ENCODE results near the gene MRM2.

MRM2 gene

DNA sequence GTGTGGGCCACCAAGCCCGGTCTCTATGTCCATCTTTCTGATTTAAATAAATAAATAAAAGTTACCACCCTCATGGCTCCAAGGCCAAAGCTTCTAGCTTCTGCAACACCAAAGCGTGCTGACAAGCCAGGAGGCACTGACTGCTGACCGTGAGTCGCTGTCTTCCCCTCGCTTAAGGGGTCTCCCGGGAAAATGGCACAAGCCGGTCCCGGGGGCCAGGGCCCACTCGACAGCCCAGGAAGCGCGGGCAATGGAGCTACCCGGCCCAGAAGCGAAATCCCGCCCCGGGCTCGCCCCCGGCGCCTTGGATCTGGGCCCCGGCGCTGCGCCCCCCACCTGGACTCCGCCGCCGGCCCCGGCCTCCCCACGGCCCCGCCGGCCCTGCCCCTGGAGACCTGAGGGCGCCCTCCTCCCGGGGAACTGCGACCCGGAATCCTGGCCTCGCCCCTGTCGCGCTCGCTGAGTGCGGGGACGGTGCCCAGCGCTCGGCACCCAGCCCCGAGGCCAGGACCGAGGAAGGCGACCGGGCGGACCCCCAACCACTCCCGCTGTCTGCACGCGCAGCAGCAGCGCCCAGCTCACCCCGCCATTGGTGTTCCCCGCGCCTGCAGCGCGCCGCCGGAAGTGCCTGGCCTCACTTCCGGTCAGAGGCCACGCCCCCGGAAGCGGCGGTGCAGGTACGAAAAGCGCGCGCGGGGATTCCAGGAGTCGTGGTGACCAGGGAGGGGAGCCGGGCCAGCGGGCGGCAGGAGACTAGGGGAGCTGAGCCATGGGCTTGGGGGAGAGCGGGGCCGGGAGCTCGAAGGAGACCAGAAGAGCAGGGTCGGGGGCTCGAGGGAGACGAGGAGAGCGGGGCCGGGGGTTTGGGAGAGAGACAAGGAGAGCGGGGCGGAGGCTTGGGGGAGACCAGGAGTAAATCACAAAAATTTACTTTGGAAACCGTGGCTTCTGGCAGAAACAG, at the start of gene MRM2, which contains the start of gene NUDT1:
MRM2 (minus strand) TSS at position 626 of the 961 bp plus-strand sequence; CDS start at position 590, 36 bp downstream.
NUDT1 (plus strand) TSS at position 647 of the 961 bp plus-strand sequence. CDS start 2,349 bp downstream, outside the sequence.
- peak; percentile 55 for DNase-seq (ENCODE audit: low read depth)

DNA sequence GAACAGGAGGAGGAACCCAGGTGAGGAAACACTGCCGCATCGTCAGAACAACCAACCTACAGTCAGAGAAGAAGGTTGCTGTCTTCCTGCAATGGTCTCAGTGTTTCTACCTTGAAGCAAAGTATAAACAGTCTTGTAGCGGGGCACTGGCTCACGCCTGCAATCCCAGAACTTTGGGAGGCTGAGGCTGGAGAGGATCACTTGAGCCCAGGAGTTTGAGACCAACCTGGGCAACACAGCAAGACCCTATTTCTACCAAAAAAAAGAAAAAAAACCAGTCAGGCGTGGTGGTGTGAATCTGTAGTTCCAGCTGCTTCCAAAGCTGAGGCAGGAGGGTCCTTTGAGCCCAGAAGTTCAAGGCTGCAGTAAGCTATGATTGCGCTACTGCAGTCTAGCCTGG, 48.9 kb upstream of the MRM2 start:
- no peak for DNase-seq (ENCODE audit: low read depth)

DNA sequence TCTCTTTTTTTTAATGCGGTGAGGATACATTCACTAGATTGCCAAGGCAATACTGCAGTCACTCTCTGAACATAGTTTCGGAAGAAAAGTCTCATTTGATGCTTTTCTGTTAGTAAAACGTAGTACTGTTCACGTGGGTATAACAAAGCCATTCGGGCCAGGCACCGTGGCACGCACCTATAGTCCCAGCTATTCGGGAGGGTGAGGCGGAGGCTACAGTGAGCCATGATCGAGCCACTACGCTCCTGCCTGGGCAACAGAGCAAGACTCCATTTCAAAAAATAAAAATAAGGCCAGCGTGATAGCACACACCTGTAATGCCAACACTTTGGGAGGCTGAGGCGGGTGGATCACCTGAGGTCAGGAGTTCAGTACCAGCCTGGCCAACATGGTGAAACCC, 47.6 kb upstream of the MRM2 start:
- DNase-seq (ENCODE audit: low read depth) = no peak

DNA sequence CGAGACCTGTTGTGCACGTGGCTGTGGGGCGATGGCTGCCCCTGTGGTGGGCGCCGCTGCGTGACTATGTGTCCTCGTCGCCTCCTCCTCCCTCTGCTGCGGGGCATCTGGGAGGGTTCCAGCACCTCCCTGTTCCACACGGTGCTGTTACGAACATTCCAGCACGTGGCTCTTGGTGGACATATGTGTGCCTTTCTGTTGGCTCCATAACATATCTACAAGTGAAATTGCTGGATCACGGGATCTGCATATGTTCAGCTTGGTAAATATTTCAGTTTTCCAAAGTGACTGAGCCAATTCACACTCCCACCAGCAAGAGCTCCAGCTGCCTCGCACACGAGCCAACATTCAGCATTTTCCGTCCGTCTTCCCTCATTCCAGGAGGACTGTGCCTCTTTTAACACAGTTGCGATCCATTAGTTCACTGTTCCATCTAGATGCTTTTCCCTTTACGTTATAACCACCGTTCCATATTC, 47.1 kb upstream of the MRM2 start:
- DNase-seq (ENCODE audit: low read depth) = no peak

DNA sequence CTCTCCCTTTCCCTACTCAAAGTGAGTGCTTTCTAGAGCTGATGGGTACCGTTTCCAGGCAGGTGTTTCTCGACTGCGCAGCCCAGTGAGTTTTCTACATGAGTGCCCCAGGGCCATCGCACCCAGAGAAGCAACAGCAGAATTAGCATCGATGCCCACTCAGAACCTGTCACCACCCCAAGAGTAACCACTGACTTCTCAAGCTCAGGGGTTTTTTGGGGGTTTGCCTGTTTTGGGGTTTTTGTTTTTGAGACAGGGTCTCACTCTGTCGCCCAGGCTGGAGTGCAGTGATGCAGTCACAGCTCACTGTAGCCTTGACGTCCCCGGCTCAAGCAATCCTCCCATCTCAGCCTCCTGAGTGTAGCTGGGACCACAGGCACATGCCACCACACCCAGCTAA, 46.5 kb upstream of the MRM2 start:
- DNase-seq (ENCODE audit: low read depth) = no peak

DNA sequence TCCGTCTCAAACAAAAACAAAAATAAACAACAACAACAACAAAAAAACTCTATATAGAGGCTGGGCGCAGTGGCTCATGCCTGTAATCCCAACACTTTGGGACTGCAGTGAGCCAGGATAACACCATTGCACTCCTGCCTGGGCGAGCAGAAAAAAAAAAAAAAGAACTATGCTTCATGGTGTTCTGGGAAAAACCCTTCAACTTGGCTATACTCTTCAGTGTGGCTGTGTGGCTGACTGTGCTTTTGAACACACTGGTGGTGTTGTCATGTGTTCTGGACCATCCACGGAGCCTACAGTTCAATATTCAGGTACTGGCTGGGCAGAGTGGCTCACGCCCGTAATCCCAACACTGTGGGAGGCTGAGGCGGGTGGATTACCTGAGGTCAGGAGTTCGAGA, 45.7 kb upstream of the MRM2 start:
- DNase-seq (ENCODE audit: low read depth) = no peak

DNA sequence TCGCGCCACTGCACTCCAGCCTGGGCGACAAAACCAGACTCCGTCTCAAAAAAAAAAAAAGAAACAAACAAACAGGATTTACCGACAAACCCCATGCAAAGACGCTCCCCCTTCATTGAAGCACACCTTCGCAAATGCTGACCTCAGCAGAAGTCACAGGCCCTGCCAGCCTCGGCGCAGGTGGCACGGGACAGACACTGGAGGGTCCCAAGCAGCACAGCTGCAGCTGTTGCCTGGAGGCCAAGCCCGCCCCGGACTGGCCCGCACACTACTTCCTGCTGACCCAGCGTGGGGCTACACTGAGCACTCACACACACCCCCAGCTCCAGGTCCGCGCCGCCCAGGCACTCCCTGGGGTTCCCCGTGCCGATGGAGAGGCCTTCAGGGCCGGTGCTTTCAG, 41.1 kb upstream of the MRM2 start:
- DNase-seq (ENCODE audit: low read depth) = no peak

DNA sequence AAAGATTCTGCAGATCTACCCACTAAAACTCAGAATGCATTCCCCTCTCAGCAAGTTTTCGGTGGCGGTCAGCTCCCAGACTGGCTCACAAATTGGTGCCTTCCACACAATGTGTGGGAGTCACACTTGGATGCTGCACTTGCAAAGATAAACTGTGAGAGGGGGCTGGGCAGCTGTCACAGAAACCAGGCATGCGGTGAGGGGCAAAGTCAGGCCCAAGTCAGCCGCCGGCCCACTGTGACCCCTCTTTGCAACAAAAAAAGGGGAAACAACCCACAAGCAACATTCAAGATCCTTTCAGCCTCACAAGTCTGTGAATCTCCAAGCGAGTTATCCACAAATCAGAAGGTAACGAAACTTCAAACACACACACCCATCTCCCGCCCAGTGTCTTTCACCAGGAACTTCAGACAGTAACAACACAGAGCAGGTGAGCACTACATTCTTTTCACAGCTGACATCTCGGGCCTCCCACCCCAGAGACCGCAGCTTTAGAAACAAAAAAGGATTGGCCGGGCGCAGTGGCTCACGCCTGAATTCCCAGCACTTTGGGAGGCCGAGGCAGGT, 40.3 kb upstream of the MRM2 start:
- no peak for DNase-seq (ENCODE audit: low read depth)

DNA sequence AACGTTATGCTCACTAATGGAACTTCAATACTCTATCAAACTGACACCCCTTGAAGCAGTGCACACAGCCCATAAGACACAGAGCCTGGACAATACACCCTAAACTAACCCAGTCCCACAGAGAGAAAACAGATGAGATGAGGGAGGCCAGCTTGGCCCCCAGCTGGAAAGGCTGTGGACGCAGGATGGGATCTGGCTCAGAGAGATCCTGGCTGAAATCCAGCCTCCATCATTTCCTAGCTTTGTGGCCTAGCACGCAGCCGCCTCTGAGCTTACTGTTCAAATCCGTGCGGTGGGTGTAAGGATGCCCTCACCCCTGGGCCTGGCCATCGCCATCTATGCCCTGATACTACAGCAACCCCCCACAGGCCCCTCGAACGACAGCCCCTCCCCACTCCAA, 39.5 kb upstream of the MRM2 start:
- DNase-seq (ENCODE audit: low read depth) = no peak

DNA sequence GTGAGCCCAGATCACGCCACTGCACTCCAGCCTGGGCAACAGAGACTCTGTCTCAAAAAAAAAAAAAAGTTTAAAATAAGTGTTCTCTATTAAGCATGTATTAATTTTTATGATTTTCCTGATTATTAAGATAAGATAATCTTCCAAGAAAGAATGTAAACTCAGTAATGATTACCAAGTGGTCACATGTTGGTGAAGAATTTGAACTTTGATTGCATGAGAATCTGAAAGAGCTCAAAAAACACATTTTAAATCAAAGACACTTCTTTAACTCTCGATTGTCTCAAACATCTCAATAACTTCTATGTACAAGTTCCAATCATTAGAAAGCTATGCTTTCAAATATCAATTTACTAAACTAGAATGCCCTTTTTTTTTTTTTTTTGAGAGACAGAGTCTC, 38.4 kb upstream of the MRM2 start:
- DNase-seq (ENCODE audit: low read depth) = no peak

DNA sequence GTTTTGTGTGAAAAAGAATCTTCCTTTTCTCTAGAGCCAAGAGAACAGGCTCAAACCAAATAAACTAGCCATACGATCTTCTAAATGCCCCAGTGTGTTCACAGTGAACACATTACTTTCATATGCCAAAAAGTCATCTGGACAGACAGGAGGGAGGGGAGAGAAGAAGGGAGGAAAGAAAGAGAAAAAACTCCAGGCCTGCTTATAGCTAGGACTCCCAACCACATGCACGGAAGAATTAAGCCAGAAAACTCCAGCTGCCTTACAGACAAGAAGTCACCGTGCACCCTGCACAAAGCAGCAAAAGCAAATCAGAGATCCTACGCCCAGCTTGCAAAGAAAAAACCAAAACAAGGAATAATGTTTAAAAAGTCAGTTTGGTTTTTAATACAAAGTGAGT, 37.9 kb upstream of the MRM2 start:
- no peak for DNase-seq (ENCODE audit: low read depth)

DNA sequence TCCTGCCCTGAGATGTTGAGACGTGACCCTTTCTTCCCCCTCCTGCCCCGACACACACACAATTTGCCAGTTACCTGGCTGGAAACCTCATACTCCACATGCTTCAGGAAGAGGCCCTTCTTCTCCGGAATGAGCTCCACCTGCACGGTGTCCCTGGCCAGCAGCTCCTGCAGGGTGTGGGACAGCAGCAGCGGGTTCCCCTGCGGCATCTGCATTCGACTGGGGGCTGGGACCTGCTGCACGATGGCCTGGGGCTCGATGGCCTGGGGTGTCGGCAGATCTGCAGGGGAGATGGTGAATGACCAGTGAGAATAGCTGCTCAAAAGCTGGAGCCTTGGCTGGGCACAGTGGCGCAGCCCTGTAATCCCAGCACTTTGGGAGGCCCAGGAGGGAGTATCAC, 36.0 kb upstream of the MRM2 start:
- DNase-seq (ENCODE audit: low read depth) = no peak

DNA sequence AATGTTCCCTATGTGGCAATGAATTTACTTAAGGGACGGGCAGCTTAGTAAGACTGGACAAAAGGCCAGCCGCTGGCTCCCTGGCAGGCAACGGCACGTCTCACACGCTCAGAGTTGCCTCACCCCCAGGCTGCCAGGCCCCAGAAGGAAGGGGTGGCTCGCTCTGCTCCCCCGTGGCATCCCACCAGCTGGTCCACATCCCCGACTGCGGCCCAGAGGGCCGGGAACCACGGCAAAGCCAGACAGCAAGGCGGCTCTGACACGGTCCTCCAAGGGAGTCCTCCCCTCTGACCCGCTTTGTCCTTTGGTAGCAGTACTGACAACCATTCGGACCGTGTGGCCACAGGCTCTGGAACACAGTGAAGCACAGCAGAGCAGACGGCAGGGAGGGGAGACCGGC, 34.1 kb upstream of the MRM2 start:
- DNase-seq (ENCODE audit: low read depth) = no peak

DNA sequence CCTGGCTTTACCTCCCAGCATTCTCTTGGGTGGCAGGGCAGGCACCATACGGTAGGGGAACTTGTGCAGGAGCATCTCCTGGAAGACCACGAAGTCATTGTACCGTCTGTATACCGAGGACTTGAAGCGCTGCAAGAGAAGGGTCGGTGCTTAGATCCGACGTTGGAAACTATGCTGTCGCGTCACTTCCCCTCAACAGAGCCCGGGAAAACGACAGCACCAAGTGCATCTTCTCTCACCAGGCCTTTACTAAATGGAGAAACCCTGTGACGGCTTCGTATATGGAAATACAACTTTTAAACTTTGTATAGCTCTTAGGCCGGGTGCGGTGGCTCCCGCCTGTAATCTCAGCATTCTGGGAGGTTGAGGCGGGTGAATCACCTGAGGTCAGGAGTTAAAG, 33.1 kb upstream of the MRM2 start:
- DNase-seq (ENCODE audit: low read depth) = no peak

DNA sequence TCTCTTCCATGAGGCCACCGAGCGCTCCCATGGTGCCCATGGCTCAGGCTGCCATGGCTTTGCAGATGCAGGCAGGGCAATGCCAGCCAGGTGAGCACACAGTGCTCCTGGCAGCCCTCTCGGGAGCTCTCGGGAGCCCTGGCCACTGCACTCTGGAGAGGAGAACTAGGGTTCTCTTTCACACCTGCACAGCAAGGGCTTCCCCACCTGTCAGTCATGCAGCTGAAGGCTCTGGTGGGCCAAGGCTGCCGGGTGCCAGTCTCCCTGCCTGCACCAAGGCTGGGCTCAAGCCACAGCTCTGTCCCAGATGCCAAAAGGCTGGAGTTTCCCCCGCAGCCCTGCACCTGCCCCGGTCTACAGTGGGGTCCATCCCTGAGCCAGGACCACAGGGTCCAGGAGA, 32.7 kb upstream of the MRM2 start:
- DNase-seq (ENCODE audit: low read depth) = no peak

DNA sequence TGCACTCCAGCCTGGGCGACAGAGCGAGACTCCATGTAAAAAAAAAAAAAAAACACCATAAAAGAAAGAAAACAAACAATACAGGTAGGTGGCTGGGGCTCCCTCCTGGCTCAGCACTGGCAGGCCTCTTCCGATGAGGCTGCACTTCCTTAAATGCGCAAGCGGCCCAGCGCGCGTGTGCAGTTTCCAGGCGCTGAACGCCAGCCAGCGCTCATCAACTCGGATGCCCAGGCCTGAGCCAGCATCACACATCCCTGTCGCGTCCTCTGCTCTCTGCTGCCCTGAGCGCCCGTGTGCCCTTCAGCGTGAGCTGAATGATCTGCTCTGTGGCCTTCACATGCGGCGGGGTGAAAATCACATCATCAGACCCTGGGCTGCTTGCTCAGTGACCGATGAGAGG, 31.9 kb upstream of the MRM2 start:
- no peak for DNase-seq (ENCODE audit: low read depth)

DNA sequence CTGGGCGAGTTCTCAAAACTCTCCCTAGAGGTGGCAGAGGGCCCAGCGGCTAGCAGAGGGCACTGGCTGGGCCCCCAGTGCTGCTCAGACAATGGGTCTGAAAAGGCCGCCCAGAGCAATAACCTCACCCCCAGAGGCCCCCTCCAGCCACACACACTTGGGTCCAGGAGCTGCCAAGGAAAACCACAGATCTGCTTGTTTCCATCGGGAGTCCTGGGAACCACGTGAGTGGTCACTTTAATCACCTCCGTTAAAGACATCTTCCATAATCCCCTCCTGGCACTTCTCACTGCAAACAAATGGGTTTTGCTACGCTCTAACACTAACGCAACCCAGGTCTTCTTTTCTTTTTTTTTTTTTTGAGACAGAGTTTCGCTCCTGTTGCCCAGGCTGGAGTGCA, 30.0 kb upstream of the MRM2 start:
- DNase-seq (ENCODE audit: low read depth) = no peak

DNA sequence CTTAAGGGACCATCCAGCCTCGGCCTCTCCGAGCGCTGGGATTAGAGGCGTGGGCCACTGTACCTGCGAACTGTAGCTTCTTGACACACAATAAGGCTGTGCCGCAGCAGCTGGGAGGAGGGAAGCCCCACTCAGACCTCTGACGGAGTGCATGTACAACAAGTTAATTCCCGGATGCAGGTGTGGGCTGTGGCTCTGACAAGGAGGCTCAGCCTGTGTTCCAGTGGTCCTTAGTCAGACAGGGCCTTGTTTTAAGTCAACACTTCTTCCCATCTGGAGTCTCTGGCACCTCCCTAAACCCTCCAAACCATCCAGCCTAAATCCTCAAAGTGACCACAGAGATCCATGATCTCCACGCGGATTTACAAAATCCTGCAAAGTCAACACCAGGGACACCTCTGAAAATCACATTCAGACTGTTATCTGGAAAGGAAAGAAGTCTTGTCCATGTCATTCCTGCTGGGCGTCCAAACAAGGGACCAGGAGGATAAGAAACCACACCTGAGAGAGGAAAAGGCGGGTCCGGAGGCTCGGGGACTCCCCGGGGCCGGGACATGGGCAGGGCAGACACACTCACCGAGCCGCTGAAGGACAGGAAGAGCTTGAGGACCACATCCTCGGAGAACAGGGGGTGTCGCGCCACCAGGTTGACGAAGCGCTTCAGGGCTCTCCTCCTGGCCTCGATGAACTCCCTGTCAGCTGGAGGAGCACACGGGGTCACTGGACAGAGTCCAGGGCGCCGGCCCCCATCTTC, 29.4 kb upstream of the MRM2 start:
- DNase-seq (ENCODE audit: low read depth) = no peak

DNA sequence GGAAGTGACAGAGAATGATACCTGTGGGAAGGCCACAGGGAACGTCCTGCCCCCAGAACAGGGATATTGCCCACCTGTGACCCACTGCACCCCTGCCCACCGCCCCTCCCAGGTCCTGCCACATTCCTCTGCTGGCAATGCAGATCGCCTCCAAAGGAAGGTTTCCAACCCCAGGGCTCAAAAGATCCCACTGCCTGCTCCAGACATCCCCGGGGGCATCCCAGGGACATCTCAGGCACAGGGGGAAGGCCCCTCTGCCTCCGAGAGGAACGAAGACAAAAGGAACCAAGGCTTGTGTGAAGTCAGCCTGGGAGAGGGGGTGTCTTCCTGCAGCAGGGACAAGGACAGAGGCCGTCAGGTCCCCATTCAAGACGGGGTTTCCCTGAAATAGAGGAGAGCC, 28.5 kb upstream of the MRM2 start:
- DNase-seq (ENCODE audit: low read depth) = no peak

DNA sequence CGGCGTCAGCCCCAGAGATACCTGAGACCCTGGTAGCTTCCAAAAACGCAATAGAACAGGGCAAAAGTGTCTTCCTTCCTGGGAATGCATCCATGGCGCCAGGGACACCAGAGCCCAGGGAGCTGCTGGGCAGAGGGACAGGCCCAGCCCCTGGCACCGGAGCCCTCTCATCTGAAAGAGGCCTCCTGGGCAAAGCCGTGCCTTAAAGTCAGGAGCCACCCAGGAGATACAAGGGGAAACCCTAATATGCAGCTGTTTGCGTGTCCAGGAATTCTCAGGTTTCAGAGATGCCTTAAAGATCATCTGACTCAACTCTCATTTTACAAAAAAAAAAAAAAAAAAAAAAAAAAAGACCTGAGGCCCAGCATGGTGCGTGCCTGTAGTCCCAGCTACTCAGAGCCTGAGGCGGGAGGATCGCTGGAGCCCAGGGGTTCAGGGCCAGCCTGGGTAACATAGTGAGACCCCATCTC, 28.0 kb upstream of the MRM2 start:
- peak; percentile 34 for DNase-seq (ENCODE audit: low read depth)

DNA sequence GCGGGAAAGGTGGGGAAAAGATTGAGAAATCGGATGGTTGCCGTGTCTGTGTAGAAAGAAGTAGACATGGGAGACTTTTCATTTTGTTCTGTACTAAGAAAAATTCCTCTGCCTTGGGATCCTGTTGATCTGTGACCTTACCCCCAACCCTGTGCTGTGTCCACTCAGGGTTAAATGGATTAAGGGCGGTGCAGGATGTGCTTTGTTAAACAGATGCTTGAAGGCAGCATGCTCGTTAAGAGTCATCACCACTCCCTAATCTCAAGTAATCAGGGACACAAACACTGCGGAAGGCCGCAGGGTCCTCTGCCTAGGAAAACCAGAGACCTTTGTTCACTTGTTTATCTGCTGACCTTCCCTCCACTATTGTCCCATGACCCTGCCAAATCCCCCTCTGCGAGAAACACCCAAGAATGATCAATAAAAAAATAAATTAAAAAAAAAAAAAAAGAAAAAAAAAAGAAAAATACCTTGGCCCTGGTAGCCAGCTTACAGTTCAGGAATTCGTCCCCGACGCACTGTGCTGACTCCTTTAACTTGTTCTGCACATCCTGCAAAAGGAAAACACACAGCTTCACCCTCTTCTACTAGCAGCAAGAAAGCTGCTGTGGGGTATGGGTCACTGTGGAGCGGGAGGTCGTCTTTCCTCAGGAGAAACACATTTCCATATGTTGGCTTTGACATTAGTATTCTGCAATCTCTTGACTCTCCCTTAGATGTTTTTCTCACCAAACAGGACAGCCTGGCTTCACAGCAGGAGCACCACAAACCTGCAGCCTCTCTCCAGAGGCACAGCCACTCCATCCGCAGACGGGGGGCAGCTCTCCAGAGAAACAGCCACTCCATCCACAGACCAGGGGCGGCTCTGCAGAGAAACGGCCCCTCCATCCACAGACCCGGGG, 27.3 kb upstream of the MRM2 start:
- peak; percentile 43 for DNase-seq (ENCODE audit: low read depth)

DNA sequence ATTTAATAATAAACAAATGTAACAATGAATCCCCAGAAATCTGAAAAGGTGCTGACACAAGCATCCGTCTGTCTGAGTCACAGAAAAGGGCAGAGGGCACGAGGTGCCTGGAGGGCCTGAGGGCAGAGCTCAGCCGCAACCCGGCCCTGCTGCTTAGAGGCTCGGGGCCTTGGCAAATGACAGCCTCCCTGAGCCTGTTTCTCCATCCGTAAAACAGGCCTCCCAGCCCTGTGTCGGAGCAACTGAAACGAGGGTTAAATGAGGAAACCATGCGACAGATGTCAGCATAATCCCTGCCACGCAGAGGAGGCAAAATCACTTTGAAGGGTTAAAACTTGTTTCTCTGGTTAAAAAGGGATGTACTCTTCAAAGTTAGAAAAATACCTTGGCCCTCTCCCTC, 24.9 kb upstream of the MRM2 start:
- peak; percentile 49 for DNase-seq (ENCODE audit: low read depth)

Data from fibroblast of gingiva (primary cell).